ENCODE data around the gene ZKSCAN4.

ZKSCAN4 gene

DNA sequence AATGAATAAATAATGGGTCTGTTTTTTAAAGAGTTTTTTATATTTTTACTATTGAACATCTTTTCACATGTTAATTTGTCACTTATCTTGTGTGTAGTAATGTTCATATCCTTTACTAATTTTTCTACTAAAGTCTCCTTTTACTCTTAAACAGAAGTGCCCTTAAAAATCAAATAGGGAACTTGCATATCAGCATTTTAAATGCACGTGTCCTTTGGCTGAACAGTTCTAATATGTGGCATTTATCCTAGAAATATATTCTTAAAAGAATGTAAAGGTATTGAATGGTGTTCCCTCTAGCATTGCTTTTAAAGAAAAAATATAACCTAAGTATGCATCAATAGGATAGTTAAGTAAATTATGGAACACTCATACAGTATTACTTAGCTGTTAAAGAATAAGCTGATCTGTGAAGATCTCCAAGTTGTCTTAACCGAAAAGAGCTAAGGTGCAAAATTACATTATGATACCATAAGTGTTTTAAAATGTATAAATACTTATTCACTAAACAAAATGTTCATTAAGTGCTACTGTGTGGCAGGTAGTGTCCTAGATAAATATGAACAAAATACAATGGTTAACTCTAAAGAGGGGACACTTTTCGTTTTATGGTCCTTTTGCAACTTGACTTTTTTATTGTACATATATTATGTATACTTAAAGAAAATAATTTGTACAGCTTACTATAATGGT, 28.7 kb upstream of the ZKSCAN4 start:
- TF ChIP-seq, protein P1, sequence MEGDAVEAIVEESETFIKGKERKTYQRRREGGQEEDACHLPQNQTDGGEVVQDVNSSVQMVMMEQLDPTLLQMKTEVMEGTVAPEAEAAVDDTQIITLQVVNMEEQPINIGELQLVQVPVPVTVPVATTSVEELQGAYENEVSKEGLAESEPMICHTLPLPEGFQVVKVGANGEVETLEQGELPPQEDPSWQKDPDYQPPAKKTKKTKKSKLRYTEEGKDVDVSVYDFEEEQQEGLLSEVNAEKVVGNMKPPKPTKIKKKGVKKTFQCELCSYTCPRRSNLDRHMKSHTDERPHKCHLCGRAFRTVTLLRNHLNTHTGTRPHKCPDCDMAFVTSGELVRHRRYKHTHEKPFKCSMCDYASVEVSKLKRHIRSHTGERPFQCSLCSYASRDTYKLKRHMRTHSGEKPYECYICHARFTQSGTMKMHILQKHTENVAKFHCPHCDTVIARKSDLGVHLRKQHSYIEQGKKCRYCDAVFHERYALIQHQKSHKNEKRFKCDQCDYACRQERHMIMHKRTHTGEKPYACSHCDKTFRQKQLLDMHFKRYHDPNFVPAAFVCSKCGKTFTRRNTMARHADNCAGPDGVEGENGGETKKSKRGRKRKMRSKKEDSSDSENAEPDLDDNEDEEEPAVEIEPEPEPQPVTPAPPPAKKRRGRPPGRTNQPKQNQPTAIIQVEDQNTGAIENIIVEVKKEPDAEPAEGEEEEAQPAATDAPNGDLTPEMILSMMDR (conservative IDR thresholded peaks at IDR 0.05), result no peak
- peak overlapping the region; percentile 60 for H3K27ac ChIP-seq

DNA sequence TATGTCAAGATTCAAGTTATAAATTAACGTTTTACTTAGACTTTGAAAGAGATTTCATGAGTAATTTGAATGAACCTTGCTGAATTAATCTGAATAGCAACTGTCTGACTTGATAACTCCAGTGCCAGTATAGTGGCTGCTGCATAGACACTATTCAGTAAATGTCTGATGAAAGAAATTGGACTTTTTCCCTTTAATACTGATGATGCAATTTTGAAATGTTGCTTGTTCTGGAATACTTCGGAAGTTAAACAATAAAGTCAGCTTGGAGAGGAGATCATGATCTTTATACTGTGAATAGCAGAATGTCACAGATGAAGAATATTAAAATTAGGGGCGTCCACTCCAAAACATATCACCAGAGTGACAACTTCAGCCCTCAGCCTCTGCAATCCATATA, 25.7 kb upstream of the ZKSCAN4 start:
- no peak overlapping the region for H3K27ac ChIP-seq
- TF ChIP-seq, protein P1 (conservative IDR thresholded peaks at IDR 0.05), result no peak

DNA sequence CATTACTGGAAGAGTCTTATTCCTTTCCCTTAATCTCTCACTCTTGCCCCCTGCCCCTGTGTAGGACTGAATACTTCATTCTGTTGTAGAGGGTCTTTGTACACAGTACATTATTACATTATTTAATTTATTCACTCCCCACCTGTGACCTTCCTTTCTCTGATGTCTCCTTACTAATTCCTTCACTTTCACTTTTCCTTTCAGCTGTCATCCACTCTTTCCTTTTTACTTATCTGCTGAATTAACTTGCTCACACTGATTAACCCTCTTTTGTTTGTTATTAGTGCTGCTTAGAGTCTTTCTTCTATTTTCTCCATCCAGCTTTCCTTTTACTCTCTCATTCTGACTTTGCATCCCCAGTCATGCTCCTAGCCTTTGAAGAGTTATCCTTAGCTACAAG, 22.8 kb upstream of the ZKSCAN4 start:
- no peak overlapping the region for H3K27ac ChIP-seq
- TF ChIP-seq, protein P1 (conservative IDR thresholded peaks at IDR 0.05), result no peak

DNA sequence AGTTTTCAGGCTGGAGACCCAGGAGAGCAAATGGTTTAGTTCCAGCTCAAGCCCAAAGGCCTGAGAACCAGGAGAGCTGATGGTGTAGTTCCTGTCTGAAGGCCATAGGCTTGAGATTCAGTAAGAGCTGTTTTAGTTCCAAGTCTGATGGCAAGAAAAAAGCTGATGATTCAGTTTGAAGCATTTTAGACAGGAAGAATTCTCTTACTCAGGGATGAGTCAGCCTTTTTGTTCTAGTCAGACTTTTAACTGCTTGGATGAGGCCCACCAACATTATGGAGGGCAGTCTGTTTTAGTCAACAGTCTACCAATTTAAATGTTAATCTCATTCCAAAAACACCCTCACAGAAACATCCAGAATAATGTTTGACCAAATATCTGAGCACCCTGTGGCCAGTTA, 17.4 kb upstream of the ZKSCAN4 start:
- H3K27ac ChIP-seq, result no peak overlapping the region
- TF ChIP-seq, protein P1 (conservative IDR thresholded peaks at IDR 0.05), result no peak

DNA sequence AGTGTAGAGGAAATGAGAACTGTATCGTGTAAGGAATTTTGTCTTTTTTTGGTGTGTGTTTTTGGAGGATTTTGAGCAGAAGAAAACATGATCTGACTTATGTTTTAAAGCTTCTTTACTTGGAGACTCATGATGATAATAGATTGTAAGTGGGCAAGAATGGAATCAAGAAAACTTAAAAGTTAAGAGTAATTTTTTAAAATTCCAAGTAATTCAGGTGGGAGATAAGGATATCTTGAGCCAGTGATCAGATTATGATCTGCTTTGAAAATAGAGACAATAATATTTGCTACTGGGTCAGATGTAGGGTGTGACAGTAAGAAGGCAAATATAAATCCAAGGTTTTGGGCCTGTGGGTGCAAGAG, 15.6 kb upstream of the ZKSCAN4 start:
- TF ChIP-seq, protein P1 (conservative IDR thresholded peaks at IDR 0.05), result no peak
- peak overlapping the region; percentile 77 for H3K27ac ChIP-seq

DNA sequence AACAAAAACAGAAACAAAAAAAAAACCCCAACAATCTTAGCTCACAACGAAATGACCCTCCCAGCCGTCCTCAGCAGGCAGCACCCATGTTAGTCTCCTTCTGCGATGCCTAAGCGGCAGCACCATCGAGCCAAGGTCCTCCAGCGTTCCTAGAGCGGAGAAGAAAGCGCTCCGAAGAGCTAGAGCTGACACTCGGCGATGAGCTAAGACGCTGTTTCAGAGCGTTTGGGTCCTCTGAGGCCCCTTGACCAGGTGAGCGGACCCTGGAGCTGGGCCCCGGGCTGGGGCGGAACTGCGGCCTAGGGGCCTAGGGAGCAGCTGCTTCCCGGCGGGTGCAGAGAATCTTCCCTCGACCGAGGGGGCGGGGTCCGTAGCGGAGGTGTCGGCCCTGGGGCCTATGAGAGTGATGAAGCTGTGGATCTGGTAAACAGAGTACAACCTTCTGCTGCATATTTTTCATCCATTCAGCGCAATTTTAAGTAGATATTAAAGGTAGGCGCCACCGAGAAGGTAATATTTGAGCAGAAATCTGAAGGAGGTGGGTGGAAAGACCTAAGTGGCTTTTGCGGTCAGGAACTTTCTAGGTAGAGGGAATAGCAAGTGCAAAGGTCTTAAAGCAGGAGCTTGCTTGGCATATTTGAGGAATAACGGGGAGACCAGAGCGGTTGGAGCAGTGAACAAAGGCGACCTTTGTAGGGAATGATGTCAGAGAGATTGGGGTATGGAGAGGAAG, 15.1 kb upstream of the ZKSCAN4 start, which contains the start of gene ZSCAN26:
ZSCAN26 (plus strand) TSS at position 182 of the 733 bp plus-strand sequence. CDS start 4,777 bp downstream, outside the sequence.
- peak within 1 kb of the TSS; percentile 77 for H3K27ac ChIP-seq
- TF ChIP-seq, protein P1 (conservative IDR thresholded peaks at IDR 0.05), result no peak

DNA sequence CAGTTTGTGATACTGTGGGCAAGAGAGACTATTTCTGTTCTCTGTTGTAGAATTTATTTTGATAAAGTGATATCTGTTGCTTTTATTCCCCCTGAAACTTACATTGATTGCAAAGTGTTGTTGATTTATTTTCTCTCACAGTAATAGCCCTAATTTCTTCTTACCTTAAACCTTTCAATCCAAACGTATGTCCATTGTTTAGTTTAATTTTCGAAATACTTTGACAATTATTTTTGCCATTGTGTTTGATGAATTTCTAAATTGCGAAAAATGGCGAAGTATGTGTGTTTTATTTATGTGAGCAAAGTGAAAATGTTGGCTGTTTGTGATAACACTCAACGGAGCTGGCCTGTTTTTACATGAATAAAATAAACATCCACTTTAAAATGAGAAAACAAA, 14.5 kb upstream of the ZKSCAN4 start:
- H3K27ac ChIP-seq, result peak overlapping the region; percentile 77; the same call in 1 of the 2 replicates
- TF ChIP-seq, protein P1 (conservative IDR thresholded peaks at IDR 0.05), result no peak

Measured in VCaP (cell line).